Effector CD4-positive, alpha-beta T cell (primary cell): ENCODE results near the gene WBP2.
"Not testable (repeated sequence)": the region's sequence is repeated elsewhere in the genome, so short reads cannot be mapped to it uniquely, and the experiment has no call there.

Experiments used
- DNase-seq: peaks from one replicate; pipeline ENCODE4 v3.0.0-alpha.2; 2020

WBP2 gene

GRCh38 chr17:75812096-75813013 is 42.8 kb downstream of the WBP2 start:
- no peak for DNase-seq

GRCh38 chr17:75811174-75811573 is 44.0 kb downstream of the WBP2 start:
- DNase-seq = no peak

GRCh38 chr17:75810756-75811155 is 44.4 kb downstream of the WBP2 start:
- not testable (repeated sequence) for DNase-seq

GRCh38 chr17:75810216-75810615 is 44.9 kb downstream of the WBP2 start:
- DNase-seq = no peak

GRCh38 chr17:75809631-75810111 is 45.5 kb downstream of the WBP2 start:
- no peak for DNase-seq

- DNase-seq = no peak
Measured at GRCh38 chr17:75808905-75809621, 46.1 kb downstream of the WBP2 start.

GRCh38 chr17:75808549-75808904 is 46.6 kb downstream of the WBP2 start:
- DNase-seq = no peak

- no peak for DNase-seq
Measured at GRCh38 chr17:75807861-75808260, 47.3 kb downstream of the WBP2 start.

GRCh38 chr17:75806822-75807500 is 48.2 kb downstream of the WBP2 start:
- no peak for DNase-seq

- no peak for DNase-seq
Measured at GRCh38 chr17:75803883-75804282, 51.3 kb downstream of the WBP2 start.

GRCh38 chr17:75799402-75799801 is 55.7 kb downstream of the WBP2 start:
- no peak for DNase-seq

- no peak for DNase-seq
Measured at GRCh38 chr17:75795820-75796607, 59.1 kb downstream of the WBP2 start.
